Measurements from ENCODE around the gene TRPC1.

Gene TRPC1

GRCh38 chr3:142694225-142694624 is 29.6 kb upstream of the TRPC1 start:
- no peaks in the 10 kb centered on the region for H3K36me3 ChIP-seq (ENCODE audit: insufficient read depth, low read length)

GRCh38 chr3:142705198-142705597 is 18.6 kb upstream of the TRPC1 start:
- Histone ChIP-seq H3K36me3 (ENCODE audit: insufficient read depth, low read length) (no peaks in the 10 kb centered on the region), H4K20me1 (ENCODE audit: insufficient read depth, low read length, poor library complexity, severe bottlenecking) (no peaks in the 10 kb centered on the region), H3K9ac (ENCODE audit: low read depth, low read length, poor library complexity, severe bottlenecking) (no peak overlapping the region), H3K4me3 (ENCODE audit: low read length, poor library complexity, severe bottlenecking) (no peak overlapping the region), H3F3A (ENCODE audit: low read depth) (no peaks in the 10 kb centered on the region), H3K79me2 (ENCODE audit: insufficient read depth, low read length) (no peaks in the 10 kb centered on the region), H3K4me2 (ENCODE audit: low read depth, low read length, poor library complexity, severe bottlenecking) (no peak overlapping the region), H3K9me2 (replicated peaks; ENCODE audit: low read depth, low read length) (no peaks in the 10 kb centered on the region), H2AFZ (ENCODE audit: low read length) (no peak overlapping the region), H3K4me1 (ENCODE audit: insufficient read depth, low read length, poor library complexity, severe bottlenecking) (no peaks in the 10 kb centered on the region), H3K27me3 (ENCODE audit: insufficient read depth, low read length, poor library complexity, severe bottlenecking) (no peaks in the 10 kb centered on the region), H3K9me3 (ENCODE audit: insufficient read depth, low read depth, low read length) (no peaks in the 10 kb centered on the region)
- TF ChIP-seq EZH2phosphoT487 (IDR thresholded peaks at IDR 0.05; ENCODE audit: borderline replicate concordance) (no peak), CTCF (conservative IDR thresholded peaks at IDR 0.05; ENCODE audit: low read length) (no peak)

More at GRCh38 chr3:142694225-142694624, 29.6 kb upstream of the TRPC1 start:
- H4K20me1 ChIP-seq (ENCODE audit: insufficient read depth, low read length, poor library complexity, severe bottlenecking), result no peaks in the 10 kb centered on the region
- H3K27me3 ChIP-seq (ENCODE audit: insufficient read depth, low read length, poor library complexity, severe bottlenecking), result no peaks in the 10 kb centered on the region
- H3F3A ChIP-seq (ENCODE audit: low read depth), result no peaks in the 10 kb centered on the region
- no peak overlapping the region for H3K9ac ChIP-seq (ENCODE audit: low read depth, low read length, poor library complexity, severe bottlenecking)
- no peaks in the 10 kb centered on the region for H3K4me1 ChIP-seq (ENCODE audit: insufficient read depth, low read length, poor library complexity, severe bottlenecking)
- H3K4me2 ChIP-seq (ENCODE audit: low read depth, low read length, poor library complexity, severe bottlenecking), result no peak overlapping the region
- H3K79me2 ChIP-seq (ENCODE audit: insufficient read depth, low read length), result no peaks in the 10 kb centered on the region
- H3K4me3 ChIP-seq (ENCODE audit: low read length, poor library complexity, severe bottlenecking), result no peak overlapping the region
- TF ChIP-seq EZH2phosphoT487 (IDR thresholded peaks at IDR 0.05; ENCODE audit: borderline replicate concordance), result no peak
- no peak for TF ChIP-seq CTCF (conservative IDR thresholded peaks at IDR 0.05; ENCODE audit: low read length)
- H2AFZ ChIP-seq (ENCODE audit: low read length), result no peak overlapping the region
- H3K9me2 ChIP-seq (replicated peaks; ENCODE audit: low read depth, low read length), result no peaks in the 10 kb centered on the region
- no peaks in the 10 kb centered on the region for H3K9me3 ChIP-seq (ENCODE audit: insufficient read depth, low read depth, low read length)

- Histone ChIP-seq H3F3A (ENCODE audit: low read depth) (no peaks in the 10 kb centered on the region), H3K79me2 (ENCODE audit: insufficient read depth, low read length) (no peaks in the 10 kb centered on the region), H3K36me3 (ENCODE audit: insufficient read depth, low read length) (no peaks in the 10 kb centered on the region), H3K9me3 (ENCODE audit: insufficient read depth, low read depth, low read length) (no peaks in the 10 kb centered on the region), H3K27me3 (ENCODE audit: insufficient read depth, low read length, poor library complexity, severe bottlenecking) (no peaks in the 10 kb centered on the region), H3K9me2 (replicated peaks; ENCODE audit: low read depth, low read length) (no peaks in the 10 kb centered on the region), H3K4me1 (ENCODE audit: insufficient read depth, low read length, poor library complexity, severe bottlenecking) (no peaks in the 10 kb centered on the region), H4K20me1 (ENCODE audit: insufficient read depth, low read length, poor library complexity, severe bottlenecking) (no peaks in the 10 kb centered on the region), H3K9ac (ENCODE audit: low read depth, low read length, poor library complexity, severe bottlenecking) (no peak overlapping the region), H2AFZ (ENCODE audit: low read length) (no peak overlapping the region), H3K4me2 (ENCODE audit: low read depth, low read length, poor library complexity, severe bottlenecking) (no peak overlapping the region), H3K4me3 (ENCODE audit: low read length, poor library complexity, severe bottlenecking) (no peak overlapping the region)
- TF ChIP-seq EZH2phosphoT487 (IDR thresholded peaks at IDR 0.05; ENCODE audit: borderline replicate concordance) (no peak), CTCF (conservative IDR thresholded peaks at IDR 0.05; ENCODE audit: low read length) (no peak)
Measured at GRCh38 chr3:142706321-142707127, 17.3 kb upstream of the TRPC1 start.

Measured in Loucy (cell line).